GM21515 (cell line): ENCODE measurements around the gene TSPAN18.

Experiments used
- ATAC-seq: cut with Tn5 transposase; IDR thresholded peaks from one replicate; pipeline ENCODE4 v1.9.1; 2021; ENCODE audit not compliant: unreplicated experiment

The TSPAN18 gene

GRCh38 chr11:44758983-44759382 is 32.2 kb downstream of the TSPAN18 start:
- ATAC-seq: no peak

GRCh38 chr11:44759743-44760476 is 33.1 kb downstream of the TSPAN18 start:
- ATAC-seq: no peak

- ATAC-seq: no peak
Measured at GRCh38 chr11:44760477-44760872, 33.7 kb downstream of the TSPAN18 start.

GRCh38 chr11:44760917-44761550 is 34.3 kb downstream of the TSPAN18 start:
- ATAC-seq: no peak

GRCh38 chr11:44761551-44761961 is 34.8 kb downstream of the TSPAN18 start:
- ATAC-seq: no peak

GRCh38 chr11:44763121-44763820 is 36.5 kb downstream of the TSPAN18 start:
- ATAC-seq: no peak

GRCh38 chr11:44764583-44764982 is 37.8 kb downstream of the TSPAN18 start:
- no peak for ATAC-seq

GRCh38 chr11:44765026-44765595 is 38.3 kb downstream of the TSPAN18 start:
- no peak for ATAC-seq

- ATAC-seq: no peak
Measured at GRCh38 chr11:44765676-44766075, 38.9 kb downstream of the TSPAN18 start.

GRCh38 chr11:44766112-44766971 is 39.6 kb downstream of the TSPAN18 start:
- no peak for ATAC-seq

GRCh38 chr11:44766972-44767278 is 40.2 kb downstream of the TSPAN18 start:
- no peak for ATAC-seq

- no peak for ATAC-seq
Measured at GRCh38 chr11:44767421-44767820, 40.7 kb downstream of the TSPAN18 start.

GRCh38 chr11:44770401-44770800 is 43.6 kb downstream of the TSPAN18 start:
- no peak for ATAC-seq

GRCh38 chr11:44771252-44771734 is 44.5 kb downstream of the TSPAN18 start:
- ATAC-seq: no peak

GRCh38 chr11:44771841-44772240 is 45.1 kb downstream of the TSPAN18 start:
- no peak for ATAC-seq

- no peak for ATAC-seq
Measured at GRCh38 chr11:44773351-44773965, 46.7 kb downstream of the TSPAN18 start.

GRCh38 chr11:44774108-44774507 is 47.3 kb downstream of the TSPAN18 start:
- ATAC-seq: no peak

- no peak for ATAC-seq
Measured at GRCh38 chr11:44774731-44775130, 48.0 kb downstream of the TSPAN18 start.

- ATAC-seq: no peak
Measured at GRCh38 chr11:44775366-44775984, 48.7 kb downstream of the TSPAN18 start.

- no peak for ATAC-seq
Measured at GRCh38 chr11:44775985-44776446, 49.3 kb downstream of the TSPAN18 start.
